ENCODE results near the gene CYB561. TPM values are rescaled to one million over a fixed set of nuclear protein-coding genes. Genes with fewer than 3 reads are reported as not detected.
"Not testable (repeated sequence)": the region's sequence is repeated elsewhere in the genome, so short reads cannot be mapped to it uniquely, and the experiment has no call there.

Gene CYB561
- total RNA-seq, 2 experiments from 2014 or later, result 2.3 to 2.6 TPM

DNA sequence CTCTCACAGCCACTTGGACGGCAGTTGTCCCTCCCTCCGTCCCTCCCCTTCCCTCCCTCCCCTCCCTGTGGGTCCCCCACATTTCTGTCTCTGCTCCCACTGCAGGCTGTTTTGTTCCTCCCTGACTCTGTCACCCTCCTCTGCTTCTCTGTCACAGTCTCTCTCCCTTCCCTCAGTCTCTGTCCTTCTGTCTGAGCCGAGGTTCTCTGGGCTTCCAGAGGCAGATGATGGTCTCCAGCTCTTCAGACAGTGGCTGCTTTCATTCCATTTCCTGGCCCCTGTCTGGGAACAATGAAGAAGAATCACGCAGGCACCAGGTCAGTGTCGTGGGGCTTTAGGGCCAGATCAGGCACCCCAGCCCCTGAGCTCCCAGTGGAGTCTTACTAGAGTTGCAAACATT is 8.8 kb upstream of the CYB561 start:
- no peaks in the 10 kb centered on the region for H3K36me3 Mint-ChIP-seq (ENCODE audit: low read depth)
- H3K9me3 Mint-ChIP-seq, result no peaks in the 10 kb centered on the region
- no peak overlapping the region for H3K4me3 Mint-ChIP-seq
- no peaks in the 10 kb centered on the region for H3K27me3 Mint-ChIP-seq (ENCODE audit: low read depth)
- no peak overlapping the region for H3K27ac Mint-ChIP-seq
- CTCF ChIA-PET, result no interaction called here
- H3K4me1 Mint-ChIP-seq (ENCODE audit: low read depth), result peaks cover 3% of the 10 kb centered on the region
- DNase-seq, result no peak
- intact Hi-C loops (cut with micrococcal nuclease), result no loop called here

DNA sequence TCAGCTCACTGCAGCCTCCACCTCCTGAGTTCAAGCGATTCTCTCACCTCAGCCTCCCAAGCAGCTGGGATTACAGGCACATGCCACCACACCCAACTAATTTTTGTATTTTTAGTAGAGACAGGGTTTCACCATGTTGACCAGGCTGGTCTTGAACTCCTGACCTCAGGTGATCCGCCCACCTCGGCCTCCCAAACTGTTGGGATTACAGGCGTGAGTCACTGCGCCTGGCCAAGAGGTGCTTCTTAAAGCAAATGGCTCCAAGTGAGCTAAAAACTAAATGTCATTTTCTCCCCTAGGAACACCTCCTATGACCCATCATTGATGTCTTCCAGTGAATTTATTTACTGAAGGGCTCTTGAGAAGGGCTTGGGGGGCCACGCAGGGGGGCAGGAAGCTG is 8.3 kb upstream of the CYB561 start:
- H3K9me3 Mint-ChIP-seq; H3K36me3 Mint-ChIP-seq (ENCODE audit: low read depth); H3K4me3 Mint-ChIP-seq; H3K27ac Mint-ChIP-seq; DNase-seq; intact Hi-C loops (cut with micrococcal nuclease); H3K4me1 Mint-ChIP-seq (ENCODE audit: low read depth); H3K27me3 Mint-ChIP-seq (ENCODE audit: low read depth): not testable (repeated sequence)
- CTCF ChIA-PET, result interaction anchor here (1.9 kb wide), 1 partner anchor 28 kb away, joined by 10 read pairs; no protein-coding TSS in a partner anchor

DNA sequence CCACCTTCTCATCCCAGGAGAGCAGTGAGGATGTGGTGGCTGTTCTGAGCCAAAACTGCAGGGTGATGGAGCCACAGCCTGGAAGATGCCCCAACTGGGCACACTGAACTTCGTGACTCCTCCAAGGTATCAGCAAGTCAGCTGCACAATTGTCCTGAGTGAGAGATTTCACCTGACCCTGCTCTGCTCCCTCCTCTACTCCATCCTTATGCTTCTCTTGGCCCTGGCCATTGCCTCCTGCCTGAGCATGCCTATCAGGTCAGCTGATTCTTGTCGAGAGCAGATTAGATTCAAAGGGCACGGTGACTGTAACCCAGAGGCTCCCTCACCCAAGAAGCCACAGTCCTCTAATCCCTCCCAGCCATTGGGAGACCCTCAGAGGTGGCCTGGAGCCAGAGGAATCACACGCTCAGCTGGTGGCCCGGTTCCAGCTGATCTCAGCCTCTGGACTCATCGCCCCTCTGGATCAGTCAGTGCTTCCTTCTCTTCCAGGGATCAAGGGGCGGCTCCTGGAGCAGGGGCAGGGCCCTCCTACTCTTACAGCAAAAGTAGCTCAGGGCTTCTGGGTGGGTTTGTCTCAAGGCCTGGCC is 7.0 kb upstream of the CYB561 start:
- Mint-ChIP-seq H3K4me1 (ENCODE audit: low read depth) (peaks cover 6% of the 10 kb centered on the region), H3K27ac (no peak overlapping the region), H3K27me3 (ENCODE audit: low read depth) (no peaks in the 10 kb centered on the region), H3K4me3 (no peak overlapping the region), H3K36me3 (ENCODE audit: low read depth) (no peaks in the 10 kb centered on the region), H3K9me3 (no peaks in the 10 kb centered on the region)
- DNase-seq, result no peak
- CTCF ChIA-PET, result interaction anchor here (1.9 kb wide), 1 partner anchor 27 kb away, joined by 10 read pairs; no protein-coding TSS in a partner anchor
- intact Hi-C loops (cut with micrococcal nuclease), result no loop called here

DNA sequence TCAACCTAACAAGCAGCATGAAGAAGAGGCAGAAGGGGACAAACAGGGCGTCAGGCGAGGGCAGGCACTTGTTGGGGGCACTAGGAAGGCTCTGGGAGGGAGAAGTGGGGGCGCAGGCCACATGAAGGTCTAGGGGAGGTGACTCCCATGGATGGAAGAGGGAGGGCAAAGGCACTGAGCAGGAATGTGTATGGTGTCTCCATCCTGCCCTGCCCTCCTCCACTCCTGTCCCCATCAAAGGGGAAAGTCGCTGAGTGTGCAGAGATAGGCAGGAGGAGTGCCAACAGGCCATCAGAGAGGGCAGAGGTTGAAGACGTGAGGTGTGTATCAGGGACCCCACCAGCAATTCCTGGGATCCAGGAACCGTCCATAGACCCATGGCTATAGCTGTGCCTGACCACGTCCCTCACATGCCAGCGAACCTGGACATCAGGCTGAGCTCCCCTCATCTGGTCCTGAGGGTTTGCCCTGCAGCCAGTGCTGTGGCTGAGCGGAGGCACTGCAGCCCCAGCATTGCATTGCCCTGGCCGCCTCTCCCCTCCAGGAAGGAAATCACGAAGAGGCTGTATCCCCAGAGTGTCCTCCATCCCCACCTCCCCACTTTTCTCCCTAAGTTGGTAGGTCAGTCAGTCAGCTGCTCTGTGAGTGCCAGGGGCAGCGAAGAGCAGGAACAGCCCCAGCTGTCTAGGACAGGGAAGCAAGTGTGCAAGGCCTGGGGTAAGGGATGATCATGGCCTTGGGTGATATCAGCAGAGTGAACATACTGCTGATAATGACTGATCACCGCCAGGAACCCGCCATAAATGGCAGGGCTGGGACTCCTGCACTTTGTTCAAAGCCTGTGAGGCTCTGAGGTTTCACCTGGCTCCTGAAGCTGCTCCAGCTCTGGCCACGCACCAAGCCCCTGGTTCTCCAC is 6.2 kb upstream of the CYB561 start:
- no peaks in the 10 kb centered on the region for H3K36me3 Mint-ChIP-seq (ENCODE audit: low read depth)
- H3K9me3 Mint-ChIP-seq, result no peaks in the 10 kb centered on the region
- H3K27me3 Mint-ChIP-seq (ENCODE audit: low read depth), result no peaks in the 10 kb centered on the region
- DNase-seq, result no peak
- no peak overlapping the region for H3K27ac Mint-ChIP-seq
- intact Hi-C loops (cut with micrococcal nuclease), result no loop called here
- CTCF ChIA-PET, result interaction anchor here (0.6 to 1.9 kb wide), 2 partner anchors 26 to 160 kb away, joined by 3 to 10 read pairs; no protein-coding TSS in a partner anchor
- H3K4me1 Mint-ChIP-seq (ENCODE audit: low read depth), result peaks cover 9% of the 10 kb centered on the region
- no peak overlapping the region for H3K4me3 Mint-ChIP-seq

DNA sequence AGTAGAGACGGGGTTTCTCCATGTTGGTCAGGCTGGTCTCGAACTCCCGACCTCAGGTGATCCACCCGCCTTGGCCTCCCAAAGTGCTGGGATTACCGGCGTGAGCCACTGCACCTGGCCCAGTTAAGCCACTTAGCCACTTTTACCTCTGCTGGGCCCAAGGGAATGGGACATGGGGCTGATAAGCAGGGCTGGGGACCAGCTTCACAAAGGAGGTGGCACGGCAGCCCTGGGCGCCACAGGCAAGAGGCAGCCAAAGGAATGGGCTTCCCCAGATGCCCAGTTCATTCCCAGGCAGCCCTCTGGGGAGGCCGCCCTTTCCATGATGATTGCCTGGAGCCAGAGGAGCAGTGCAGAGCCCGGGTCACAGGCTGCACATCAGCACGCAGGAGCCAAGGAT is 5.0 kb upstream of the CYB561 start:
- H3K36me3 Mint-ChIP-seq (ENCODE audit: low read depth), result no peaks in the 10 kb centered on the region
- CTCF ChIA-PET, result no interaction called here
- peaks cover 14% of the 10 kb centered on the region for H3K4me1 Mint-ChIP-seq (ENCODE audit: low read depth)
- no peaks in the 10 kb centered on the region for H3K9me3 Mint-ChIP-seq
- no peak overlapping the region for H3K4me3 Mint-ChIP-seq
- DNase-seq, result no peak
- intact Hi-C loops (cut with micrococcal nuclease), result no loop called here
- no peaks in the 10 kb centered on the region for H3K27me3 Mint-ChIP-seq (ENCODE audit: low read depth)
- no peak overlapping the region for H3K27ac Mint-ChIP-seq

DNA sequence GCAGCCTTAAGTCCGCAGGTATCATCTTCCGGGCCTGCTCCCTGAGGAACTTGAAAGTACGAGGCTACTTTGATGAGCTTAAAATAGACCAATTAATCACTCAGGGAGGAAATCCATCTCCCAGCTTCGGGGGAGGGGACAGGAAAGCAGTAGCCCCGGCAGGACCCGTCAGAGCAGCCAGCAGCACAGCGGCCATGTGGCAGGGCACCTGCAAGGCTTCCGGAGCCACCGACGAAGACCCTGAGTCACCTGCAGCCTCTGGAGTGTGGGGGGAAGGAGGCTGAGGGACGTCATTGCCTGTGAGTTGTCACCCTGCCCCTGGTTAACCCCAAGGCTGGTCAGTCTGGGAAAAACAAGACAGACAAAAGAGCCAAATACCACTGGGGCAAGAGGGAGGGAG is 4.4 kb upstream of the CYB561 start:
- no peak overlapping the region for H3K4me3 Mint-ChIP-seq
- no peaks in the 10 kb centered on the region for H3K9me3 Mint-ChIP-seq
- DNase-seq, result peak; percentile 32
- no peak overlapping the region for H3K27ac Mint-ChIP-seq
- H3K27me3 Mint-ChIP-seq (ENCODE audit: low read depth), result no peaks in the 10 kb centered on the region
- CTCF ChIA-PET, result interaction anchor here (1.3 kb wide), 1 partner anchor 25 kb away, joined by 3 read pairs; no protein-coding TSS in a partner anchor
- no peaks in the 10 kb centered on the region for H3K36me3 Mint-ChIP-seq (ENCODE audit: low read depth)
- intact Hi-C loops (cut with micrococcal nuclease), result no loop called here
- peaks cover 14% of the 10 kb centered on the region for H3K4me1 Mint-ChIP-seq (ENCODE audit: low read depth)

DNA sequence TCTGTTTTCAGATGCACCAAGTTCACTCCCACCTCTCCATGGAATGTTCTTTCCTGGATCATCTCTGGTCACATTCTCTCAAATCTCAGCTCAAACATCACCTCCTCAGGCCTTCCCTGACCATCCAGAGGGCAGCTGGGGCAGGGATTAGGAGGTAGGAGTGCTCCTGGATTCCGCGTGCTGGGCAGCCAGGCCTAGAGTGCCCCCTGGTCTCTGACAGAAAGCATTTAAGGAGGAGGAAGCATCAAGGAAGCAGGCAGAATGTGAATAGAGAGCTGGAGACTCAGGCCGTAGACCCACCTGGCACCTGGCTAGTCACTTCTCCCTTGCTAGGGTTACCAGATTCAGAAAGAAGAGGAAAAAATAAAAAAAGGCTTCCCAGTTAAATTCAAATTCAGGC is 2.5 kb upstream of the CYB561 start:
- no peak overlapping the region for H3K4me3 Mint-ChIP-seq
- CTCF ChIA-PET, result interaction anchor here (0.8 to 1.5 kb wide), 3 partner anchors 30 to 163 kb away, joined by 3 to 6 read pairs (median 3); no protein-coding TSS in a partner anchor
- DNase-seq, result no peak
- intact Hi-C loops (cut with micrococcal nuclease), result loop anchor here (5.0 kb wide), 1 partner anchor 249 kb away; no protein-coding TSS in a partner anchor
- H3K4me1 Mint-ChIP-seq (ENCODE audit: low read depth), result peaks cover 21% of the 10 kb centered on the region
- no peaks in the 10 kb centered on the region for H3K9me3 Mint-ChIP-seq
- H3K27ac Mint-ChIP-seq, result no peak overlapping the region
- no peaks in the 10 kb centered on the region for H3K27me3 Mint-ChIP-seq (ENCODE audit: low read depth)
- H3K36me3 Mint-ChIP-seq (ENCODE audit: low read depth), result no peaks in the 10 kb centered on the region

GRCh38 chr17:63447471-63448009 is 1.4 kb upstream of the CYB561 start:
- Mint-ChIP-seq H3K4me1 (ENCODE audit: low read depth) (peaks cover 21% of the 10 kb centered on the region), H3K36me3 (ENCODE audit: low read depth) (no peaks in the 10 kb centered on the region), H3K4me3 (peak overlapping the region; percentile 67), H3K9me3 (no peaks in the 10 kb centered on the region), H3K27me3 (ENCODE audit: low read depth) (no peaks in the 10 kb centered on the region), H3K27ac (peak overlapping the region; percentile 79)
- no peak for DNase-seq
- intact Hi-C loops (cut with micrococcal nuclease), result loop anchor here (2.0 to 5.0 kb wide), 2 partner anchors 31 to 250 kb away; no protein-coding TSS in a partner anchor
- CTCF ChIA-PET, result interaction anchor here (0.8 to 1.5 kb wide), 7 partner anchors 22 to 166 kb away, joined by 3 to 7 read pairs (median 3); no protein-coding TSS in a partner anchor

DNA sequence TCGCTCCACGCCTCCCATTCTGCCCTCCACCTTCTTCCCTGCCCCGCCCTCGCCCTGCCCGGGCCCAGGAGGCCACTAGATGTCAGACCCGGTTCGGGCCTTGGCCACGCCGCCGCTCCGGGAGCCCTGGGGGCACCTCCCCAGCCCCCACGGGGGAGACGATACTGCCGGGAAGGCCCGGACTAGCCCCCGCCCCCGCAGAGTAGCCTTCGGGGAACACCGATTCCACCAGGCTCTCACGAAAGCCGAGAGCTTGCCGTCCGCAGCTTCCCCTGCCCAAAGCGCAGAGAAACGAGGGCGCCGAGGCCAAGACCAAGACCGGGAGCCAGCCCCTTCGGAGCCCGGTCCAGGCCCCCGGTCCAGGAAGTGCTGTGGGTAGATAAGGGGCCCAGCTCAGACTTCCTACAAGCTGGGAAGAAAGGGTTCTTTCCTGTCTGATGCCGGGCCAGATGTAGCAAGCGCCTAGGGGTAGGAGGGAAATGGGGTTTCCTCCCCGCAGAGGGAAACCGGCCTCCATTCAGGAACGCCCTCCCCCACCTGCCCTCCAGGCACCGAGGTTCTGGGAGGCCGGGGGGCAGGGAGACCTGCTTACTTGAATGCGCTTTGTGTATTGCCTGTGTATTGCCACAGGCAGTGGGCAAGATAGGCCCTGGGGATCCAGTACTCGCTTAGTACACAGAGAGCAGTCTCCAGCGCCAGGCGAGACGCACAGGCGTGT is 806 bp upstream of the CYB561 start:
- Mint-ChIP-seq H3K36me3 (ENCODE audit: low read depth) (no peaks in the 10 kb centered on the region), H3K27ac (peak overlapping the region; percentile 79), H3K4me3 (peak overlapping the region; percentile 67), H3K27me3 (ENCODE audit: low read depth) (no peaks in the 10 kb centered on the region), H3K9me3 (no peaks in the 10 kb centered on the region), H3K4me1 (ENCODE audit: low read depth) (peaks cover 23% of the 10 kb centered on the region)
- DNase-seq, result peak; percentile 56
- CTCF ChIA-PET, result interaction anchor here (0.7 to 1.5 kb wide), 7 partner anchors 21 to 166 kb away, joined by 3 to 7 read pairs (median 3); no protein-coding TSS in a partner anchor
- intact Hi-C loops (cut with micrococcal nuclease), result loop anchor here (1.0 to 5.0 kb wide), 4 partner anchors 32 to 250 kb away; partner anchors contain the start of gene DCAF7

DNA sequence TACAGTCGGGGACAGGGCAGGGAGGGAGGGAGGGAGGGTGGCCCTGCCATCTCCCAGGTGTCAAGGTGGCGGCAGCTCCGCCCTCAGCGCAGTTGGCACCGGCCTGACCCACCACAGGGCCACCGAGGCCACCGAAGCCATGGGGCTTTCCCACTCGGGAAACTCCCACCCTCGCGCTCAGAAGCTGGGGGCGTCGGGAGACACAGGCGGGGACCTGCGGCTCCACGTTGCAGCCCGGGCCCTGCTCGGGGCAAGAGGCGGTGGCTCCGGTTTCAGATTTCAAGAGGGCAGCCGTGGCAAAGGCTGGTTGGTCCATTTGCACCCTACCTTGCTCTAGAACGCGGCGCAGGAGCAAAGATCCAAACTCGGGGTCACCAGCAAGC is 544 bp downstream of the CYB561 start:
- Mint-ChIP-seq H3K4me1 (ENCODE audit: low read depth) (peaks cover 22% of the 10 kb centered on the region), H3K9me3 (no peaks in the 10 kb centered on the region), H3K4me3 (peak overlapping the region; percentile 38), H3K27ac (no peak overlapping the region), H3K27me3 (ENCODE audit: low read depth) (no peaks in the 10 kb centered on the region), H3K36me3 (ENCODE audit: low read depth) (no peaks in the 10 kb centered on the region)
- CTCF ChIA-PET, result interaction anchor here (0.8 to 3.8 kb wide), 4 partner anchors 11 to 166 kb away, joined by 4 to 16 read pairs (median 14); no protein-coding TSS in a partner anchor
- intact Hi-C loops (cut with micrococcal nuclease), result loop anchor here (5.0 kb wide), 1 partner anchor 252 kb away; no protein-coding TSS in a partner anchor
- peak; percentile 20 for DNase-seq

GRCh38 chr17:63445065-63445464 is 1.0 kb downstream of the CYB561 start:
- H3K4me1 Mint-ChIP-seq (ENCODE audit: low read depth), result peaks cover 24% of the 10 kb centered on the region
- no peak for DNase-seq
- peak overlapping the region; percentile 38 for H3K4me3 Mint-ChIP-seq
- no peaks in the 10 kb centered on the region for H3K27me3 Mint-ChIP-seq (ENCODE audit: low read depth)
- CTCF ChIA-PET, result interaction anchor here (0.8 to 3.8 kb wide), 5 partner anchors 10 to 167 kb away, joined by 3 to 16 read pairs (median 13); no protein-coding TSS in a partner anchor
- intact Hi-C loops (cut with micrococcal nuclease), result loop anchor here (5.0 kb wide), 1 partner anchor 252 kb away; no protein-coding TSS in a partner anchor
- H3K9me3 Mint-ChIP-seq, result no peaks in the 10 kb centered on the region
- no peaks in the 10 kb centered on the region for H3K36me3 Mint-ChIP-seq (ENCODE audit: low read depth)
- no peak overlapping the region for H3K27ac Mint-ChIP-seq
